Measurements from ENCODE around the gene SLC35A4. TPM values are rescaled to one million over a fixed set of nuclear protein-coding genes. Genes with fewer than 3 reads are reported as not detected.
A peak's percentile ranks its signal among the peaks of the same experiment; 100 is the strongest.

SLC35A4 gene
- total and polyA plus RNA-seq, 2 of the 8 experiments (the other 6 are each of a cell fraction or from before 2014, with no cell fraction given), result 78.6 to 133 TPM

- H4K5ac ChIP-seq (ENCODE audit: insufficient read length, low read depth, low read length), result no peak overlapping the region
- H3K4me2 ChIP-seq (ENCODE audit: insufficient read depth in 1 of 2, low read depth in 2 of 2, low read length in 2 of 2), result no peak overlapping the region
- H3K27ac ChIP-seq (ENCODE audit: low read depth, low read length), result no peak overlapping the region
- H3K79me1 ChIP-seq (ENCODE audit: low read depth, low read length), result peaks cover 4% of the 10 kb centered on the region; the same call in 1 of the 2 replicates
- no peak overlapping the region for H3K18ac ChIP-seq (ENCODE audit: extremely low read depth, low read length)
- H4K91ac ChIP-seq (replicated peaks; ENCODE audit: insufficient read length, low read length), result no peak overlapping the region
- no peak overlapping the region for H2BK15ac ChIP-seq (ENCODE audit: low read length)
- H2AFZ ChIP-seq (ENCODE audit: low read length), result no peak overlapping the region
- peaks cover 4% of the 10 kb centered on the region for H3K23me2 ChIP-seq (ENCODE audit: low read depth, low read length)
- WGBS, 2 experiments (ENCODE audit: extremely low coverage in 1 of 2, insufficient coverage in 1 of 2, insufficient read length in 1 of 2, insufficient replicate concordance in 2 of 2, low coverage in 1 of 2, low lambda C conversion rate in 2 of 2, missing lambda C conversion rate in 1 of 2), result 89% methylated on average over 4 of the region's 4 CpGs; no CpG with 5 or more reads in 1 of the 2 experiments
- POLR2A ChIA-PET (ENCODE audit: partially characterized antibody), result interaction anchor here (1.6 to 10.0 kb wide), 5 partner anchors 19 to 141 kb away, joined by 3 to 94 read pairs (median 5); partner anchors contain the start of genes DND1, EIF4EBP3 and TMCO6
- peaks cover 0 to 18% (median 13%) of the 10 kb centered on the region in 4 experiments; a peak in 4 of 8 replicates for H3K36me3 ChIP-seq (ENCODE audit: control insufficient read depth in 2 of 4, insufficient read depth in 4 of 4, low read length in 3 of 4)
- no peak overlapping the region for H2BK20ac ChIP-seq (ENCODE audit: low read length)
- no peak overlapping the region for H3K4me3 ChIP-seq (ENCODE audit: extremely low read depth in 1 of 4, insufficient read depth in 2 of 4, low read depth in 3 of 4, low read length in 4 of 4)
- H3K27me3 ChIP-seq (replicated peaks in 1 of 4; ENCODE audit: control insufficient read depth in 3 of 4, extremely low read depth in 1 of 4, insufficient read depth in 3 of 4, low read length in 3 of 4), result no peaks in the 10 kb centered on the region
- DNase-seq (ENCODE audit: low read depth in 1 of 2, low spot score in 2 of 2) (no peak), FAIRE-seq (no peak)
- H3K14ac ChIP-seq (ENCODE audit: insufficient read length), result no peak overlapping the region
- no peak overlapping the region for H3K9ac ChIP-seq (replicated peaks in 1 of 4; ENCODE audit: extremely low read depth in 1 of 4, low read depth in 3 of 4, low read length in 3 of 4)
- H3K79me2 ChIP-seq (ENCODE audit: control insufficient read depth in 1 of 2, insufficient read depth in 2 of 2, low read length in 2 of 2), result peaks cover 3 to 6% of the 10 kb centered on the region in 2 experiments; a peak in 3 of 4 replicates
- no peaks in the 10 kb centered on the region for H4K20me1 ChIP-seq (replicated peaks in 1 of 2; ENCODE audit: control insufficient read depth in 1 of 2, insufficient read depth in 2 of 2, low read length in 2 of 2)
- no peak overlapping the region for H2BK120ac ChIP-seq (replicated peaks; ENCODE audit: low read depth, low read length)
- peak overlapping the region; percentile 69; the same call in 1 of the 2 replicates for H4K8ac ChIP-seq (ENCODE audit: extremely low read depth, insufficient read depth, low read length)
- no peak overlapping the region for H3K4ac ChIP-seq (replicated peaks; ENCODE audit: insufficient read length, low read depth, low read length)
- TF ChIP-seq, protein P1, sequence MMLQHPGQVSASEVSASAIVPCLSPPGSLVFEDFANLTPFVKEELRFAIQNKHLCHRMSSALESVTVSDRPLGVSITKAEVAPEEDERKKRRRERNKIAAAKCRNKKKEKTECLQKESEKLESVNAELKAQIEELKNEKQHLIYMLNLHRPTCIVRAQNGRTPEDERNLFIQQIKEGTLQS (IDR thresholded peaks at IDR 0.05; ENCODE audit: insufficient read depth, low read depth, low read length), result no peak
- no peak for TF ChIP-seq TCF12 (IDR thresholded peaks at IDR 0.05; ENCODE audit: low read depth, low read length)
- TF ChIP-seq POLR2A (IDR thresholded peaks at IDR 0.05; ENCODE audit: control extremely low read depth in 1 of 2, low read depth in 2 of 2, low read length in 2 of 2), result no peak
- H3K56ac ChIP-seq (replicated peaks; ENCODE audit: insufficient read length, low read depth, low read length), result no peak overlapping the region
- H2AK5ac ChIP-seq (ENCODE audit: low read depth, low read length), result no peak overlapping the region
- H2BK5ac ChIP-seq (ENCODE audit: low read depth, low read length), result no peak overlapping the region
- peaks cover 0 to 6% (median 0%) of the 10 kb centered on the region in 4 experiments; a peak in 2 of 7 replicates for H3K4me1 ChIP-seq (replicated peaks in 1 of 4; ENCODE audit: control insufficient read depth in 3 of 4, insufficient read depth in 4 of 4, low read length in 3 of 4)
- CTCF ChIA-PET (ENCODE audit: partially characterized antibody), result interaction anchor here (0.7 to 1.8 kb wide), 9 partner anchors 21 to 218 kb away, joined by 3 to 7 read pairs (median 4); partner anchors contain the start of genes EIF4EBP3 and TMCO6
- H3K23ac ChIP-seq (ENCODE audit: insufficient read length), result no peak overlapping the region
- no peaks in the 10 kb centered on the region for H3K9me3 ChIP-seq (ENCODE audit: insufficient read depth in 2 of 2, low read depth in 1 of 2, low read length in 1 of 2)
- no peak overlapping the region for H2BK12ac ChIP-seq (ENCODE audit: low read depth, low read length)
These were observed 5.4 kb downstream of the SLC35A4 start for GRCh38 chr5:140570058-140570457.
